ENCODE measurements around the gene STRN3. TPM values are rescaled to one million over a fixed set of nuclear protein-coding genes. Genes with fewer than 3 reads are reported as not detected.
"Not testable (repeated sequence)": the region's sequence is repeated elsewhere in the genome, so short reads cannot be mapped to it uniquely, and the experiment has no call there.

STRN3 gene
- total and polyA plus RNA-seq, 2 of the 4 experiments (the other 2 are of a cell fraction) = 10.8 to 78.7 TPM

GRCh38 chr14:30903285-30904124, 122.7 kb downstream of the STRN3 start:
- H2BK120ac ChIP-seq (ENCODE audit: low read depth, low read length) = no peak overlapping the region
- no peak overlapping the region for H4K91ac ChIP-seq (ENCODE audit: insufficient read depth, low read depth, low read length)
- dilution Hi-C loops (cut with HindIII; ENCODE audit: low sequenced_read_pairs, unreplicated experiment) = no loop called here
- no peak overlapping the region for H3K4ac ChIP-seq (ENCODE audit: low read depth, low read length)
- H3K23ac ChIP-seq (ENCODE audit: low read depth, low read length) = no peak overlapping the region
- no peak overlapping the region for H2AFZ ChIP-seq (replicated peaks; ENCODE audit: low read length, poor library complexity)
- no peak overlapping the region for H3K14ac ChIP-seq (replicated peaks; ENCODE audit: low read depth, low read length)
- no peaks in the 10 kb centered on the region; the same call in 1 of the 2 replicates for H4K20me1 ChIP-seq (ENCODE audit: insufficient read depth, low read length)
- DNase-seq = no peak
- H3K9ac ChIP-seq (ENCODE audit: low read depth, low read length) = no peak overlapping the region
- no peak overlapping the region for H2BK20ac ChIP-seq (ENCODE audit: low read depth, low read length)
- H3K9me3 ChIP-seq (ENCODE audit: control insufficient read depth, insufficient read depth, low read length) = no peaks in the 10 kb centered on the region
- no peak overlapping the region for H2BK5ac ChIP-seq (ENCODE audit: low read depth, low read length, poor library complexity, severe bottlenecking)
- TF ChIP-seq POLR2A (IDR thresholded peaks at IDR 0.05; ENCODE audit: low read depth, low read length) = no peak
- no peak for TF ChIP-seq FOS (IDR thresholded peaks at IDR 0.05; ENCODE audit: low read depth, low read length)
- TF ChIP-seq USF2 (IDR thresholded peaks at IDR 0.05; ENCODE audit: low read depth, low read length) = no peak
- no peak for TF ChIP-seq RCOR1 (IDR thresholded peaks at IDR 0.05; ENCODE audit: insufficient replicate concordance, low read length)
- TF ChIP-seq CEBPB (IDR thresholded peaks at IDR 0.05; ENCODE audit: low read depth, low read length) = no peak
- in situ Hi-C loops (cut with MboI; ENCODE audit: low sequenced_read_pairs) = loop anchor here (10.0 kb wide), 1 partner anchor 249 kb away; no protein-coding TSS in a partner anchor
- H3K9me1 ChIP-seq (ENCODE audit: insufficient read depth, low read length) = no peaks in the 10 kb centered on the region; the same call in 1 of the 2 replicates
- BruUV-seq (replicated peaks) = no TSS peak
- CTCF ChIA-PET = interaction anchor here (0.7 to 1.5 kb wide), 3 partner anchors 8 to 321 kb away, joined by 3 read pairs; no protein-coding TSS in a partner anchor
- H2BK15ac ChIP-seq (ENCODE audit: low read depth, low read length) = no peak overlapping the region
- H3K4me2 ChIP-seq (ENCODE audit: low read depth, low read length) = no peak overlapping the region
- no peak overlapping the region for H4K5ac ChIP-seq (ENCODE audit: low read depth, low read length)
- no peaks in the 10 kb centered on the region for H3K27me3 ChIP-seq (ENCODE audit: control insufficient read depth, insufficient read depth, low read length)
- WGBS, 2 experiments (ENCODE audit: extremely low coverage in 2 of 2, insufficient read length in 1 of 2) = no CpG with 5 or more reads among the region's 2 CpGs
- H3K79me1 ChIP-seq (ENCODE audit: low read depth in 1 of 2, low read length in 2 of 2) = peaks cover 10 to 16% of the 10 kb centered on the region in 2 experiments; a peak in 3 of 4 replicates
- H3K18ac ChIP-seq (ENCODE audit: low read depth, low read length) = no peak overlapping the region
- no peaks in the 10 kb centered on the region for H3K4me1 ChIP-seq (ENCODE audit: control insufficient read depth, insufficient read depth, low read length)
- ATAC-seq (ENCODE audit: low read depth) = no peak
- H3K36me3 ChIP-seq (ENCODE audit: control insufficient read depth, insufficient read depth, low read length) = peaks cover 18% of the 10 kb centered on the region
- H3K4me3 ChIP-seq (ENCODE audit: insufficient read depth, low read depth, low read length) = no peak overlapping the region
- intact Hi-C loops (cut with micrococcal nuclease) = no loop called here
- POLR2A ChIA-PET (ENCODE audit: unreplicated experiment) = interaction anchor here (0.5 to 0.6 kb wide), 2 partner anchors 13 to 49 kb away, joined by 4 to 8 read pairs; no protein-coding TSS in a partner anchor
- no peak overlapping the region for H3K27ac ChIP-seq (ENCODE audit: insufficient read depth, low read length)
- no peak overlapping the region for H3K56ac ChIP-seq (ENCODE audit: extremely low read depth, insufficient read depth, low read length)
- no peak overlapping the region for H2AK9ac ChIP-seq (replicated peaks; ENCODE audit: low read depth, low read length, poor library complexity)
- H2AK5ac ChIP-seq (ENCODE audit: low read depth, low read length) = no peak overlapping the region
- no peak overlapping the region for H4K8ac ChIP-seq (ENCODE audit: low read depth in 2 of 2, low read length in 2 of 2)

- H3K9ac ChIP-seq (ENCODE audit: low read depth, low read length); H2BK5ac ChIP-seq (ENCODE audit: low read depth, low read length, poor library complexity, severe bottlenecking); ATAC-seq (ENCODE audit: low read depth); H3K9me3 ChIP-seq (ENCODE audit: control insufficient read depth, insufficient read depth, low read length); H3K4ac ChIP-seq (ENCODE audit: low read depth, low read length); H4K5ac ChIP-seq (ENCODE audit: low read depth, low read length); H3K56ac ChIP-seq (ENCODE audit: extremely low read depth, insufficient read depth, low read length); H4K91ac ChIP-seq (ENCODE audit: insufficient read depth, low read depth, low read length); dilution Hi-C loops (cut with HindIII; ENCODE audit: low sequenced_read_pairs, unreplicated experiment); H3K4me2 ChIP-seq (ENCODE audit: low read depth, low read length); BruUV-seq (replicated peaks); H3K14ac ChIP-seq (replicated peaks; ENCODE audit: low read depth, low read length); H2AK9ac ChIP-seq (replicated peaks; ENCODE audit: low read depth, low read length, poor library complexity); H2BK15ac ChIP-seq (ENCODE audit: low read depth, low read length); DNase-seq; H3K9me1 ChIP-seq (ENCODE audit: insufficient read depth, low read length); H4K20me1 ChIP-seq (ENCODE audit: insufficient read depth, low read length); POLR2A ChIA-PET (ENCODE audit: unreplicated experiment); in situ Hi-C loops (cut with MboI; ENCODE audit: low sequenced_read_pairs); H2BK20ac ChIP-seq (ENCODE audit: low read depth, low read length); H3K4me3 ChIP-seq (ENCODE audit: insufficient read depth, low read depth, low read length); H4K8ac ChIP-seq (ENCODE audit: low read depth in 2 of 2, low read length in 2 of 2); H2AFZ ChIP-seq (replicated peaks; ENCODE audit: low read length, poor library complexity); H3K18ac ChIP-seq (ENCODE audit: low read depth, low read length); H3K23ac ChIP-seq (ENCODE audit: low read depth, low read length); H2AK5ac ChIP-seq (ENCODE audit: low read depth, low read length); CTCF ChIA-PET; H3K4me1 ChIP-seq (ENCODE audit: control insufficient read depth, insufficient read depth, low read length); H2BK120ac ChIP-seq (ENCODE audit: low read depth, low read length); H3K27me3 ChIP-seq (ENCODE audit: control insufficient read depth, insufficient read depth, low read length); H3K27ac ChIP-seq (ENCODE audit: insufficient read depth, low read length); H3K79me1 ChIP-seq (ENCODE audit: low read depth in 1 of 2, low read length in 2 of 2): not testable (repeated sequence)
- WGBS, 2 experiments (ENCODE audit: extremely low coverage in 2 of 2, insufficient read length in 1 of 2) = no CpG with 5 or more reads among the region's 3 CpGs
- intact Hi-C loops (cut with micrococcal nuclease) = loop anchor here (10.0 kb wide), 1 partner anchor 222 kb away; no protein-coding TSS in a partner anchor
- peaks cover 14% of the 10 kb centered on the region for H3K36me3 ChIP-seq (ENCODE audit: control insufficient read depth, insufficient read depth, low read length)
Observed at GRCh38 chr14:30897121-30897520, 129.1 kb downstream of the STRN3 start.

Data from IMR-90 (cell line).